ENCODE results near the gene TCHH.
A peak's percentile ranks its signal among the peaks of the same experiment; 100 is the strongest.
"Not testable (repeated sequence)": the region's sequence is repeated elsewhere in the genome, so short reads cannot be mapped to it uniquely, and the experiment has no call there.

Gene TCHH

DNA sequence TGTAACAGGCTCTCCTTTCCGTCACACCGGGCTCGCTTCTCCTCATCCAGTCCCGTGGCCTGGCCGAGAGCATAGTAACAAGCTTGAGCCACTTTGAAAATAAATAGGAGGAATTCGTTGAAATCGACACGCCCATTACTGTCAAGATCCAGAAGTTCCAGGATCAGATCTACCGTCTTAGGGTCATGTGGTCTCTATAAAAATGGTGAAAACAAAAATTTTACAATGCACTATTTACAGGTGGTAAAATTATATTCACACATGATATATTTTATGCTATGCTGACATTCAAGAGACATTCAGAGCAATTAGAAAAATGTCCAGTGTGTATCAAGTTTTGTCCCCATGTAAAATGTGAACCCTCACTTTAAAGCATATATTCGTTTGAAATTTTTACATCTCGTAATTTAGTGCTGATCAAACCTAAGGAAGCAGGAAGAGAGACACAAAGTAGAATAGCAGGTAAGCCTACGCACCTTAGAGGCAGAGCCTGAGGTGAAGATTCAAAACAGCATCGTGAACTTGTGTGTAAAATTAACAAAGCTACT lies 2.3 kb downstream of the TCHH start:
- DNase-seq (ENCODE audit: insufficient read length, low spot score) = no peak
- FAIRE-seq = no peak

DNA sequence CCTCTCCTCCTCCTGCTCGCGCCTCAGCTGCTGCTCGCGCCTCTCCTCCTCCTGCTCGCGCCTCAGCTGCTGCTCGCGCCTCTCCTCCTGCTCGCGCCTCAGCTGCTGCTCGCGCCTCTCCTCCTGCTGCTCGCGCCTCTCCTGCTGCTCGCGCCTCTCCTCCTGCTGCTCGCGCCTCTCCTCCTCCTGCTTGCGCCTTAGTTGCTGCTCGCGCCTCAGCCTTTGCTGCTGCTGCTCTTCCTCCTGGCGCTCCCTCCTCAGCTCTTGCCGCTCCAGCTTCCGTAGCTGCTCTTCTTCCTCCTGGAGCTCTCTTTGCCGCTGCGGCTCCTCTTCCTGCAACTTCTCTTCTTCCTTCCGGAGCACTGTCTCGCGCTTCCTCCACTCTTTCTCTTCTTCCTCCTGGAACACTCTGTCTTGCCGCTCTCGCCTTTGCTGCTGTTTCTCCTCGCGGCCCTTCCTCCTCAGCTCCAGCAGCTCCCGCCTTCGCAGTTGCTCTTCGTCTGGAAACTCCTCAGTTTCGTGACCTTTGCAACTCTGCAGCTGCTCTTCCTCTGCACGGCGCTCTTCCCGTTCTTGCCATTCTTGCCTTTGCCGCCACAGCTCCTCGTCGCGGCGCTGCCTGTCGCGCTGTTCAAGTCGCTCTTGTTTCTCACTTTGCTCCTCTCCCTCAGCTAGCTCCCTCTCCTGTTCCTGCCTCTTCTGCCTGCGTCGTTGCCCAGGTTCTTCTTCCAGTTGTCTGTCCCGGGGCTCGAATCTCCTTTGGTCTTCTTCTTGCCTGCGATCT lies 3.0 kb downstream of the TCHH start:
- DNase-seq (ENCODE audit: insufficient read length, low spot score) = no peak
- FAIRE-seq = no peak

DNA sequence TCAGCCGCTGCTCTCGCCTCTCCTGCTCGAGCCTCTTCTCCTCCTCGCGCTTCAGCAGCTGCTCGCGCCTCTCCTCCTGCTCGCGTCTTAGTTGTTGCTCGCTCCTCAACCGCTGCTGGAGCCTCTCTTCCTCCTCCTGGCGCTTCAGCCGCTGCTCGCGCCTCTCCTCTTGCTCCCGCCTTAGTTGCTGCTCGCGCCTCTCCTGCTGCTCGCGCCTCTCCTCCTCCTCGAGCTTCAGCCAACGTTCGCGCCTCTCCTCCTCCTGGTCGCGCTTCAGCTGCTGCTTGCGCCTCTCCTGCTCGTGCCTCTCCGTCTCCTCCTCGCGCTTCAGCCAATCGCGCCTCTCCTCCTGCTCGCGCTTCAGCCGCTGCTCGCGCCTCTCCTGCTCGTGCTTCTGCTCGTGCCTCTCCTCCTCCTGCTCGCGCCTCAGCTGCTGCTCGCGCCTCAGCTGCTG lies 3.7 kb downstream of the TCHH start:
- no peak for DNase-seq (ENCODE audit: insufficient read length, low spot score)
- FAIRE-seq = peak; percentile 44

DNA sequence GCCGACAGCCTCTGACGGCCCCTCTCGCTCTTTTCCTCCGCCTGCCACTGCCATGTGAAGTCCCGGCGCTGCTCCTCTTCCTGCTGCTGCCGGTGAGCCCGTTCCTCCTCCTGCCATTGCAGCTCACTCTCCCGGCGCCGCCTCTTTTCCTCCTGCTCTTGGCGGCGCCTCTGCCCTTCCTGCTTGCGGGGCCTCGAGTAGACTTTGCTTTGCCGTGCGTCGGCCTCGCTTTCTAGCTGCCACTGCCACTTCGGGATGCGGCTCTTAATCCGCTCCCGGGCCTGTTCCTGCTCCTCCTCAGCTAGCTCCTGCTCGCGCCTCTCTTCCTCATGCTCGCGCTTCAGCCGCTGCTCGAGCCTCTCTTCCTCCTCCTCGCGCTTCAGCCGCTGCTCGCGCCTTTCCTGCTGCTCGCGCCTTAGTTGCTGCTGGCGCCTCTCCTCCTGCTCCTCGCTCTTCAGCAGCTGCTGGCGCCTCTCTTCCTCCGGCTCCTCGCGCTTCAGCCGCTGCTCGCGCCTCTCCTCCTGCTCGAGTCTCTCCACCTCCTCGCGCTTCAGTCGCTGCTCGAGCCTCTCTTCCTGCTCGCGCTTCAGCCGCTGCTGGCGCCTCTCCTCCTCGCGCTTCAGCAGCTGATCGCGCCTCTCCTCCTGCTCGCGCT lies 4.3 kb downstream of the TCHH start:
- DNase-seq (ENCODE audit: insufficient read length, low spot score) (no peak), FAIRE-seq (no peak)

DNA sequence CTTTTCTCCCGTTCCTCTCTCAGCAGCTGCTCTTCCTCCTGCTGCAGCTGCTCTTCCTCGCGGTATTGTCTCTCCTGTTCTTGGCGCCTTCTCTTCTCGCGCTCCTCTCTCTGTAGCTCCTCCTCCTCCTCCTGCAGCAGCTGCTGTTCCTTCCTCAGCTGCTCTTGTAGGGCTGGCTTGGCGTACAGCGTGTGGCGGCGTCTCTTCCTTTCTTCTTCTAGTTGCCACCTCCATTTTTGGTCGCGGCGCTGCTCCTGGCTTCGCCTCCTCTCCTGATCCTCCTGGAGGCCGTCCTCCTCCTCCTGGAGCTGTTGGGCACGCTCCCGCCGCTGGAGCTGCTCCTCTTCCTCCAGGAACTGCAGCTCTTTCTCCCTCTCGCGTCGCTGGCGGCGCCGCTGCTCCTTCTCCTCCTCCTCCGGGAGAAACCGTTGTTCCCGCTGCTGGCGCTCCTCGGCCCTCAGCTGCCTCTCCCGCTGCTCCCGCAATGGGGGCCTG lies 4.8 kb downstream of the TCHH start:
- FAIRE-seq (no peak), DNase-seq (ENCODE audit: insufficient read length, low spot score) (no peak)

DNA sequence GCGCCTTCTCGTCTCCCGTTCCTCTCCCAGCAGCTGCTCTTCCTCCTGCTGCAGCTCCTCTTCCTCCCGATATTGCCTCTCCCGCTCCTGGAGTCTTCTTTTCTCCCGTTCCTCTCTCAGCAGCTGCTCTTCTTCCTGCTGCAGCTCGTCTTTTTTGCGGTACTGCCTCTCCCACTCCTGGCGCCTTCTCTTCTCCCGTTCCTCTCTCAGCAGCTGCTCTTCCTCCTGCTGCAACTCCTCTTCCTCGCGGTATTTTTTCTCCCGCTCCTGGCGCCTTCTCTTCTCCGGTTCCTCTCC lies 5.3 kb downstream of the TCHH start:
- no peak for FAIRE-seq
- no peak for DNase-seq (ENCODE audit: insufficient read length, low spot score)

DNA sequence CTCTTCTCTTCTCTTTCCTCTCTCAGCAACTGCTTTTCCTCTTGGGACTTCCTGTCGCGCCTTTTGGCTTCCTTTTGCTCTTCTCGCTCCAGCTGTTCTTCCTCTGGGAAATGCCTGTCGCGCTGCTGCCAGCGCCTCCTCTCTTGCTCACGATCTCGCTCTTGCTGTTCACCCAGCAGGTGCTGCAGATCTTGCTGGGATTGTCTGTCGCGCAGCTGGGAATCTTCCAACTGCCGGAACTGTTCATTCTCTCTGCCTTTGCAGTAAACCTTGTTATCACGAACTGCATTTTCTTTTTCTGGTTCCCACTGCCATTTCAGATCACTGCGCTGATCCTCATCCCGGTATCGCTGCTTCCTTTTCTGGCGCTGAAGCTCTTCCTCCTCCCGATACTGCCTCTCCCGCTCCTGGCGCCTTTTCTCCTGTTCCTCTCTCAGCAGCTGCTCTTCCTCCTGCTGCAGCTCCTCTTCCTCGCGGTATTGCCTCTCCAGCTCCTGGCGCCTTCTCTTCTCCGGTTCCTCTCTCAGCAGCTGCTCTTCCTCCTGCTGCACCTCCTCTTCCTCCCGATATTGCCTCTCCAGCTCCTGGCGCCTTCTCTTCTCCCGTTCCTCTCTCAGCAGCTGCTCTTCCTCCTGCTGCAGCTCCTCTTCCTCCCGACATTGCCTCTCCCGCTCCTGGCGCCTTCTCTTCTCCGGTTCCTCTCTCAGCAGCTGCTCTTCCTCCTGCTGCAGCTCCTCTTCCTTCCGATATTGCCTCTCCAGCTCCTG lies 5.8 kb downstream of the TCHH start:
- no peak for FAIRE-seq
- DNase-seq (ENCODE audit: insufficient read length, low spot score) = no peak

DNA sequence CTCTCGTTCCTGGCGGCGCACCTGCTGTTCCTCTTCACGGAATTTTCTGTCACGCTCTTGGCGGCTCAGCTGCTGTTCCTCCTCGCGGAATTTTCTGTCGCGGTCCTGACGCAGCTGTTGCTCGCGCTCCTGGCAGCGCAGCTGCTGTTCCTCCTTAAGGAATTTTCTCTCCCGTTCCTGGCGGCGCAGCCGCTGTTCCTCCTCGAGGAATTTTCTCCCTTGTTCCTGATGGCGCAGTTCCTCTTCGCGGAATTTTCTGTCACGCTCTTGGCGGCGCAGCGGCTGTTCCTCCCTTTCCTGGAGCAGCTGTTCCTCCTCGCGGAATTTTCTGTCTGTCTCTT lies 6.4 kb downstream of the TCHH start:
- FAIRE-seq = no peak
- DNase-seq (ENCODE audit: insufficient read length, low spot score) = no peak

DNA sequence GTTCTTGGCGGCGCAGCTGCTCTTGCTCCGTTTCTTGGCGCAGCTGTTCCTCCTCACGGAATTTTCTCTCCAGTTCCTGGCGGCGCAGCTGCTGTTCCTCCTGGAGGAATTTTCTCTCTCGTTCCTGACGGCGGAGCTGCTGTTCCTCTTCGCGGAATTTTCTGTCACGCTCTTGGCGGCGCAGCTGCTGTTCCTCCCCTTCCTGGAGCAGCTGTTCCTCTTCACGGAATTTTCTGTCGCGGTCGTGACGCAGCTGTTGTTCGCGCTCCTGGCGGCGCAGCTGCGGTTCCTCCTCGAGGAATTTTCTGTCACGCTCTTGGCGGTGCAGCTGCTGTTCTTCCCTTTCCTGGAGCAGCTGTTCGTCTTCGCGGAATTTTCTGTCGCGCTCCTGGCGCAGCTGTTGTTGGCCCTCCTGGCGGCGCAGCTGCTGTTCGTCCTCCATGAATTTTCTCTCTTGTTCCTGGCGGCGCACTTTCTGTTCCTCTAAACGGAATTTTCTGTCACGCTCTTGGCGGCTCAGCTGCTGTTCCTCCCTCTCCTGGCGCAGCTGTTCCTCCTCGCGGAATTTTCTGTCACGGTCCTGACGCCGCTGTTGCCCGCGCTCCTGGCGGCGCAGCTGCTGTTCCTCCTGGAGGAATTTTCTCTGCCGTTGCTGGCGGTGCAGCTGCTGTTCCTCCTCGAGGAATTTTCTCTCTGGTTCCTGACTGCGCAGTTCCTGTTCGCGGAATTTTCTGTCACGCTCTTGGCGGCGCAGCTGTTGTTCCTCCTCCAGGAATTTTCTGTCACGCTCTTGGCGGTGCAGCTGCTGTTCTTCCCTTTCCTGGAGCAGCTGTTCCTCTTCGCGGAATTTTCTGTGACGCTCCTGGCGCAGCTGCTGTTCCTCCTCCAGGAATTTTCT lies 7.0 kb downstream of the TCHH start:
- no peak for FAIRE-seq
- DNase-seq (ENCODE audit: insufficient read length, low spot score) = no peak

DNA sequence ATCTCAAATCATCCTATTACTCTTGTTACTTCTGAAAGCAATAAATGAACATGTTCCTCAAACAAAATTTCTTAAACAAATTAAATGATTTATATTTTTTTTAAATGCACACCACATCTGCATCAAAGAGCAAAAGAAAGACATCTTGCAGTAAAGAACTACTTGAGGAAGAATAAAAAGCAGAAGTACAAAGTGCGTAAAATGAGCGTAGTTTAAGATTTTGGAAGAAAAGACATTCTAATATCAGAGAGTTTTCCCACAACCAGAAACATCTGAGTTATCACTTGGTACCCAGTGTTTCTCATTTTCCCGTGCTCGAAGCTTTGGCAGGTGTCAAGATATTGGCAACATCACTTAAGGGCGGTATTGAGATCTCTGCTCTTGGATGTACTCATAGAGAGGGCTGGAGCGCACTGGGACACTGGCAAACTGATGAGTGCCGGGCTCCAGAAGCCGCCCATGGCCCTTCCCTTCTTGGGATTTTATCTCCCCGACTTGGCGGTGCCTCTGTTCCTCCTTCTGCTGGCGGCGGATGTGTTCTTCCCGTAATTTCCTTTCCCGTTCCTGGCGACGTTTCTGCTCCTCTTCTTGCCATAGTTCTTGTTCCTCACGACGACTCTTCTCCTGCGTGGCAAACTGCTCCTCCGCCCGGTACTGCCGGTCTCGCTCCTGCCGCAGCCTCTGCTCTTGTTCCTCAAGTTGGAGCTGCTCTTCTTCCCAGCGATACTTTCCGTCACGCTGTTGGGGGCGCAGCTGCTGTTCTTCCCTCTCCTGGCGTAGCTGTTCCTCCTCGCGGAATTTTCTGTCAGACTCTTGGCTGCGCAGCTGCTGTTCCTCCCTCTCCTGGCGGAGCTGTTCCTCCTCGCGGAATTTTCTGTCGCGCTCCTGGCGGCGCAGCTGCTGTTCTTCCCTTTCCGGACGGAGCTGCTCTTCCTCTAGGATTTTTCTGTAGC lies 7.9 kb downstream of the TCHH start:
- FAIRE-seq (no peak), DNase-seq (ENCODE audit: insufficient read length, low spot score) (no peak)

DNA sequence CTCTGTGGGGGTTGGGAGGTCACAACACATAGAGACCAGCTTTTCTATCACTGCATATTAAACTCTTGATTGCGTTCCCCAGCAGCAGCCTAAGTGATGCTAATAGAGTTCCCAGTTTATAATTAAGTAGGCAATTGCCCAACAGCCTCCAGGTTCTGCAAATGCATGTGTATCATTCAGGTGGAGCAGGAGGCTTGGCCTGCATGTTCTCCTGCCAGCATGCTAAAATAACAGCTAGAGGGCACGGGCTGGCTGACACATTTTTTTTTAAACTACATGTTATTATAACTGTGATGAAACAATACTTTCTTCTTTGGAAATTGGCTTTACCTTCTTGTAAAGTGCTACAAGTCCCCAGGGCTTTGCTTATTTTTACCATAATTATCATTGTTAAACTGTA lies 10.4 kb downstream of the TCHH start:
- DNase-seq (ENCODE audit: insufficient read length, low spot score) (no peak), FAIRE-seq (no peak)

DNA sequence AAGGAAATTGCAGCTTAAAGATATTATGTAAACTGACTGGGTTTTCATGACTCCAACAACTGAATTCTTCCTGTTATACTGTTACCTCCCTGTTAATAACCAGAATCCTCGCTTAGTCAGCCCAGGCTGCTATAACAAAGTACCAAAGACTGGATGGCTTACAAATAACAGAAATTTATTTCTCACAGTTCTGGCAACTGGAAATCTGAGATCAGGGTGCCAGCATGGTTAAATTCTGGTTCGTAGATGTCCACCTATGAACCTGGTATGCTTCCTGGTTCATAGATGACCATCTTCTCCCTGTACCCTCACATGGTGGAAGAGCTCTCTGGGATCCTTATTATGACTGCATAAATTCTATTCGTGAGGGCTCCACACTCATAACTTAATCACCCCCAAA lies 18.3 kb downstream of the TCHH start:
- DNase-seq (ENCODE audit: insufficient read length, low spot score) = no peak
- no peak for FAIRE-seq

DNA sequence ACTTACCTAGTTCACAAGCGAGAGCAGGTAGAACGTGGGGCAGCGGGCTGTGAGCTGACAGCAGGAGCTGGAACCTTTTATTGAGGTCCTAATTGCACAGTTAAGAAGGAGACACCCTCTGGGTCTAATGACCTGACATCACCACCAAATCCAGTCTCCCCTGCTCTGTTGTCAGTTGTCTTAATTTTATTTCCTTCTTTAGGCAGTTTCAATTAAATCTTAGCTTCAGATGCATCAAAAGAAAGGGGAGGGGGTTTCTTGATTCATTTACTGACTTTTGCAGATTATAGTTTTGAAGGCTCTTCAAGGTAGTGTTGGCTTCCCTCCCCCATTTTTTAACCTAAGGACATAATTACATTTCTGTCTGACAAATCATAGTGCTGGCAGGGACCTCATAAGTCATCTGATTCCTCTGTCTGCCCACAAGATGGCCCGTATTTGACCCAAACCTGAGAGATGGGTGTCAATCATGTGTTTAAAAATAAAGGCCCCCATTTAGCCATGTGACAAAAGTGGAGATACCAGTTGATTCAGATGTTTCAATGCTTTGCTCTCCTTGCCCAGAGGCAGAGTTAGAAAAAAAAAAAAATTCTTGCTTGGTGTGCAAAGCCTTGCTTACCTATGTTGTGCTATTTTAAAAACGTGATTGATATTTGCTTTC lies 26.1 kb downstream of the TCHH start, which contains the start of gene TCHHL1:
Gene TCHHL1 (minus strand): TSS at position 51 of the 661 bp plus-strand sequence. CDS start 921 bp downstream, outside the sequence.
- no peak for DNase-seq (ENCODE audit: insufficient read length, low spot score)
- no peak for FAIRE-seq

DNA sequence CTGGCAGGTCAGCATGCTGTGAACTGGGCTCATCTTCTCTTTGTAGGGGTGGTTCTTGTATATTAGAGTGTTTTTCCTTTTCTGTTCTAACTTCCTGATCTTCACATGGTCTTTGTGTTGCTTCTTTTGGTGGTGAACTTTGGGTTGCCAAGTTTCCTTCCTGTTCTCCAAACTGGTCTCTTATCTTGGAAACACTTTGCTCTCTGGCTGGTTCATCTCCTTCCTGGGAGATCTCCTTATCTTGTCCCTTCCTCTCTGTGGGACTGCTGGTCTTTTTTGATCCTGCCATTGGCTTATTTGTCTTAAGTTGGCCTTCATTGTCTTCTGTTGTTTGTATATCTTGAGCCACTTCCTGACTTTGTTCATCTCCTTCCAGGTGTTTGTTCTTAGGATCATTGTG lies 28.5 kb downstream of the TCHH start:
- no peak for DNase-seq (ENCODE audit: insufficient read length, low spot score)
- no peak for FAIRE-seq

DNA sequence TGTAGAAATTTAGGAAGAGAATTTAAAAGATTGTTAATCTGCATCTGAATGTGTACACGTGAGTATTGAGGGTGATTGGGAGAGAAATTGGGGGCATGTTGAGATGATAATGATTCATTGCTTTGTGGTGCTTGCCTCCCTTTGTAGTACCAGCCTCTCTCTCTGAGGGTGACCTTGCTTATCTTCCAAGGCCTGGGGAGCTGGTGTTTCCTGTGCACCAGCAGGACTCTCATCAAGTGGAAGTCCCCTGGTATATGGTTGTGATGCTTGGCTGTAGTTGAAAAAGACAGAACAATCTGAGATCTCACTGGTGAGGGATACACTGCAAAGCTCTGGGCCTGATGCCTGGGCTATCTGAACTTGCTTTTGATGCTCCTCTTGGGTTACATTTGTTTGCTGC lies 30.4 kb downstream of the TCHH start:
- DNase-seq (ENCODE audit: insufficient read length, low spot score) (no peak), FAIRE-seq (no peak)

DNA sequence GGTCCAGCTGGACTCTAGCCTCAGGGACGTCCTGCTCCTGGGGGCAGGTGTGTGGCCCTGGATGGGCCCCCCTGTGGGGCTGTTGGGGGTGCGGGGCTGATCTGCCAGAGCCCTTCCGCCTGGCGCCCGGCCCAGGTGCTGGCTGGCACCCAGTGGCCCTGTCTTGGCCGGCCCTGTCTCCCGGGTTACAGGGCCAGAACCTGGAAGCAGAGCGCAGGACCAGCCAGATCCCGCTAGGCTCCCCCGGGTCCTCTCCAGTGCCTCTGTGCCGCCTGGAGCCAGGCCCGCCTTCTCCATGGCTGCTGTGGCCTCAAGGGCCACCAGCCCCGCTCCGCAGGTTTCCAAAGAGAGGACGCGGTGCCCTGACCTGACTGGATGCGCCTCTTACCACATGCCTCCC lies 34.2 kb downstream of the TCHH start:
- FAIRE-seq; DNase-seq (ENCODE audit: insufficient read length, low spot score): not testable (repeated sequence)

DNA sequence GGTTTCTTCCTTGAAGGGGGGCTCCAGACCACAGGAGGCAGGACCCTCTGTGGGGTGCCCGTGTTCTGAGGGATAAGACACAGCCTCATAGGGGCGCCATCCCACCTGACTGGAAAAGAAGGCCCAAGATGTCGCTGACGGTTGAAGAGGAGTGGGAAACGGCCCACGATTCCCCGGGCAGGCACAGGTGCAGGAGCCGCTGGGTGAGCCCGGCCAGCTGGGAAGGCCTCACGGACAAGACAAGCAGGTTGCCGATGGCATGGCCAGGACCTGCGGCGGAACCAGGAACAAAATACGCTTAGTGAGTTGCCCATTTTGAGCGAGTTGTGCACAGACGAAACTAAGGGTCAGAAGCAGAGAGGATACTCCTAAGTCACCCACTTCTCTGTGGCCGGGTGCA lies 34.8 kb downstream of the TCHH start:
- DNase-seq (ENCODE audit: insufficient read length, low spot score); FAIRE-seq: not testable (repeated sequence)

DNA sequence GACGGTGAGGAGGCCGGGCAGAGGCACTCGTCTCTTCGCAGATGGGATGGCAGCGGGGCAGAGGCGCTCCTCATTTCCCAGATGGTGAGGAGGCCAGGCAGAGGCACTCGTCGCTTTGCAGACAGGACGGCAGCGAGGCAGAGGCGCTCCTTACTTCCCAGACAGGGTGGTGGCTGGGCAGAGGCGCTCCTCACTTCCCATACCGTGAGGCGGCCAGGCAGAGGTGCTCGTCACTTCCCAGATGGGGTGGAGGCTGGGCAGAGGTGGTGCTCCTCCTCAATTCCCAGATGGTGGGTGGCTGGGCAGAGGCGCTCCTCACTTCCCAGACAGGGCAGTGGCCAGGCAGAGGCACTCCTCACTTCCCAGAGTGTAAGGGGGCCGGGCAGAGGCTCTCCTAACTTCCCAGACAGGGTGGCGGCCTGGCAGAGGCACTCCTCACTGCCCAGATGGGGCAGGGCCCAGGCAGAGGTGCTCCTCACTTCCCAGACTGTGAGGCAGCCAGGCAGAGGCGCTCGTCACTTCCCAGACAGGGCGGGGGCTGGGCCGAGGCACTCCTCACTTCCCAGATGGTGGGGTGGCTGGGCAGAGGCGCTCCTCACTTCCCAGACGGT lies 36.3 kb downstream of the TCHH start:
- DNase-seq (ENCODE audit: insufficient read length, low spot score) (no peak), FAIRE-seq (no peak)
